Mesothelial cell of epicardium (in vitro differentiated cells): ENCODE data around the gene WASF1. TPM values are rescaled to one million over a fixed set of nuclear protein-coding genes. Genes with fewer than 3 reads are reported as not detected.
A peak's percentile ranks its signal among the peaks of the same experiment; 100 is the strongest.

Experiments used
- DNase-seq, 2 experiments: peaks; one replicate each; pipeline ENCODE4 v3.0.0; 2021; ENCODE audit warnings: low spot score in 2 of 2; ENCODE audit not compliant: unreplicated experiment in 2 of 2
- H3K27ac Mint-ChIP-seq: 2 replicates; pipeline ENCODE4 v1.8.0; 2021; ENCODE audit warnings: mixed read lengths
- H3K27me3 Mint-ChIP-seq: 2 replicates; pipeline ENCODE4 v1.8.0; 2021; ENCODE audit warnings: low read depth, mixed read lengths
- H3K36me3 Mint-ChIP-seq: 2 replicates; pipeline ENCODE4 v1.8.0; 2021; ENCODE audit warnings: mixed read lengths
- H3K4me1 Mint-ChIP-seq: 2 replicates; pipeline ENCODE4 v1.8.0; 2021; ENCODE audit warnings: mixed read lengths
- H3K4me3 Mint-ChIP-seq: 2 replicates; pipeline ENCODE4 v1.8.0; 2021; ENCODE audit warnings: mild to moderate bottlenecking, moderate library complexity, mixed read lengths
- H3K9me3 Mint-ChIP-seq: 2 replicates; pipeline ENCODE4 v1.8.0; 2021; ENCODE audit warnings: mixed read lengths
- CTCF ChIP-seq: fragments of 200-600 bp; sonication (generic); IDR thresholded peaks from one replicate; pipeline ENCODE4 v1.5.0; 2021; ENCODE audit warnings: antibody characterized with exemption; ENCODE audit not compliant: unreplicated experiment
- total RNA-seq: library from RNA; stranded (reverse); gene quantifications from 3 replicates; pipeline ENCODE4 v1.2.1, GENCODE V29; 2021

Gene WASF1
- total RNA-seq, 1 donor from 2014 or later = 73.0 TPM

GRCh38 chr6:110170081-110170480, 9.4 kb downstream of the WASF1 start:
- no peak overlapping the region for H3K27ac Mint-ChIP-seq
- DNase-seq = no peak
- peaks cover 7% of the 10 kb centered on the region for H3K4me1 Mint-ChIP-seq
- H3K4me3 Mint-ChIP-seq = no peak overlapping the region
- peaks cover 3% of the 10 kb centered on the region for H3K36me3 Mint-ChIP-seq
- no peaks in the 10 kb centered on the region for H3K27me3 Mint-ChIP-seq
- H3K9me3 Mint-ChIP-seq = no peaks in the 10 kb centered on the region
- no peak for TF ChIP-seq CTCF

GRCh38 chr6:110158479-110158878, 21.0 kb downstream of the WASF1 start:
- peaks cover 21% of the 10 kb centered on the region for H3K36me3 Mint-ChIP-seq

GRCh38 chr6:110147870-110148269, 31.6 kb downstream of the WASF1 start:
- TF ChIP-seq CTCF = no peak
- Mint-ChIP-seq H3K36me3 (peaks cover 21% of the 10 kb centered on the region), H3K27ac (peak overlapping the region; percentile 72), H3K27me3 (no peaks in the 10 kb centered on the region), H3K4me1 (no peaks in the 10 kb centered on the region), H3K9me3 (peaks cover 4% of the 10 kb centered on the region), H3K4me3 (no peak overlapping the region)
- no peak for DNase-seq

More at GRCh38 chr6:110158479-110158878, 21.0 kb downstream of the WASF1 start:
- Mint-ChIP-seq H3K27ac (no peak overlapping the region), H3K4me3 (no peak overlapping the region), H3K27me3 (no peaks in the 10 kb centered on the region), H3K9me3 (peaks cover 12% of the 10 kb centered on the region), H3K4me1 (peaks cover 2% of the 10 kb centered on the region)
- DNase-seq = no peak
- no peak for TF ChIP-seq CTCF

GRCh38 chr6:110140650-110141049, 38.8 kb downstream of the WASF1 start:
- H3K36me3 Mint-ChIP-seq = peaks cover 56% of the 10 kb centered on the region
- no peaks in the 10 kb centered on the region for H3K4me1 Mint-ChIP-seq
- H3K4me3 Mint-ChIP-seq = no peak overlapping the region
- DNase-seq = no peak
- peaks cover 29% of the 10 kb centered on the region for H3K9me3 Mint-ChIP-seq
- no peaks in the 10 kb centered on the region for H3K27me3 Mint-ChIP-seq
- H3K27ac Mint-ChIP-seq = no peak overlapping the region
- TF ChIP-seq CTCF = no peak

GRCh38 chr6:110139052-110139451, 40.4 kb downstream of the WASF1 start:
- H3K36me3 Mint-ChIP-seq = peaks cover 57% of the 10 kb centered on the region
- H3K9me3 Mint-ChIP-seq = peaks cover 38% of the 10 kb centered on the region
- no peak overlapping the region for H3K4me3 Mint-ChIP-seq
- TF ChIP-seq CTCF = no peak
- H3K27ac Mint-ChIP-seq = no peak overlapping the region
- H3K4me1 Mint-ChIP-seq = no peaks in the 10 kb centered on the region
- H3K27me3 Mint-ChIP-seq = no peaks in the 10 kb centered on the region
- DNase-seq = no peak
